ENCODE data around the gene DUOX1.
A peak's percentile ranks its signal among the peaks of the same experiment; 100 is the strongest.

Gene DUOX1

GRCh38 chr15:45200799-45201556, 71.2 kb downstream of the DUOX1 start:
- Histone ChIP-seq H3K9ac (ENCODE audit: low read depth, low read length, poor library complexity, severe bottlenecking) (peak overlapping the region; percentile 92), H3K9me3 (ENCODE audit: insufficient read depth, low read depth, low read length) (no peaks in the 10 kb centered on the region), H3K4me2 (ENCODE audit: low read depth, low read length, poor library complexity, severe bottlenecking) (peak overlapping the region; percentile 70), H3F3A (ENCODE audit: low read depth) (no peaks in the 10 kb centered on the region), H3K79me2 (ENCODE audit: insufficient read depth, low read length) (no peaks in the 10 kb centered on the region), H3K4me3 (ENCODE audit: low read length, poor library complexity, severe bottlenecking) (peak overlapping the region; percentile 84), H3K27me3 (ENCODE audit: insufficient read depth, low read length, poor library complexity, severe bottlenecking) (no peaks in the 10 kb centered on the region), H3K9me2 (replicated peaks; ENCODE audit: low read depth, low read length) (no peaks in the 10 kb centered on the region), H3K4me1 (ENCODE audit: insufficient read depth, low read length, poor library complexity, severe bottlenecking) (peaks cover 25% of the 10 kb centered on the region), H4K20me1 (ENCODE audit: insufficient read depth, low read length, poor library complexity, severe bottlenecking) (no peaks in the 10 kb centered on the region), H2AFZ (ENCODE audit: low read length) (peak overlapping the region; percentile 88), H3K36me3 (ENCODE audit: insufficient read depth, low read length) (no peaks in the 10 kb centered on the region)
- no peak for TF ChIP-seq EZH2phosphoT487 (IDR thresholded peaks at IDR 0.05; ENCODE audit: borderline replicate concordance)
- TF ChIP-seq CTCF (conservative IDR thresholded peaks at IDR 0.05; ENCODE audit: low read length): no peak

DNA sequence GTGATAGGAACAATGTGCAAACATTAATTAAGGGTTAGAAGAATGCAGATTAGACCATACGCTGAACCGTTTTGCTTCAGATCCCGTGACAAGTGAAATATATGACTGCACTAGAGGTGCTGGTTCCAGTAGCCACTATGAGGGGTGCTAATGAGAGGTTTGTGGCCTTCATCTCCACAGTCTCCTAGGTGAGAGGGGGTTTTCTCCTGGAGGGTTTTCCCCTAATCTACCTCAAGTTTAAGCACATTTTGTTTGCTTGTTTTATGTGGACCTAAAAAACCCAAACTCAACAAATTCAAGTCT, 71.7 kb downstream of the DUOX1 start:
- Histone ChIP-seq H3K79me2 (ENCODE audit: insufficient read depth, low read length) (no peaks in the 10 kb centered on the region), H4K20me1 (ENCODE audit: insufficient read depth, low read length, poor library complexity, severe bottlenecking) (no peaks in the 10 kb centered on the region), H3F3A (ENCODE audit: low read depth) (no peaks in the 10 kb centered on the region), H3K4me1 (ENCODE audit: insufficient read depth, low read length, poor library complexity, severe bottlenecking) (peaks cover 25% of the 10 kb centered on the region), H3K9me2 (replicated peaks; ENCODE audit: low read depth, low read length) (no peaks in the 10 kb centered on the region), H3K4me2 (ENCODE audit: low read depth, low read length, poor library complexity, severe bottlenecking) (peak overlapping the region; percentile 70), H3K9me3 (ENCODE audit: insufficient read depth, low read depth, low read length) (no peaks in the 10 kb centered on the region), H3K27me3 (ENCODE audit: insufficient read depth, low read length, poor library complexity, severe bottlenecking) (no peaks in the 10 kb centered on the region), H3K4me3 (ENCODE audit: low read length, poor library complexity, severe bottlenecking) (peak overlapping the region; percentile 84), H3K36me3 (ENCODE audit: insufficient read depth, low read length) (no peaks in the 10 kb centered on the region), H2AFZ (ENCODE audit: low read length) (no peak overlapping the region), H3K9ac (ENCODE audit: low read depth, low read length, poor library complexity, severe bottlenecking) (peak overlapping the region; percentile 92)
- no peak for TF ChIP-seq EZH2phosphoT487 (IDR thresholded peaks at IDR 0.05; ENCODE audit: borderline replicate concordance)
- no peak for TF ChIP-seq CTCF (conservative IDR thresholded peaks at IDR 0.05; ENCODE audit: low read length)

GRCh38 chr15:45201869-45202268, 72.1 kb downstream of the DUOX1 start:
- Histone ChIP-seq H3K4me2 (ENCODE audit: low read depth, low read length, poor library complexity, severe bottlenecking) (peak overlapping the region; percentile 70), H3K79me2 (ENCODE audit: insufficient read depth, low read length) (no peaks in the 10 kb centered on the region), H3K36me3 (ENCODE audit: insufficient read depth, low read length) (no peaks in the 10 kb centered on the region), H3K9me3 (ENCODE audit: insufficient read depth, low read depth, low read length) (no peaks in the 10 kb centered on the region), H3K4me1 (ENCODE audit: insufficient read depth, low read length, poor library complexity, severe bottlenecking) (peaks cover 25% of the 10 kb centered on the region), H2AFZ (ENCODE audit: low read length) (no peak overlapping the region), H3K27me3 (ENCODE audit: insufficient read depth, low read length, poor library complexity, severe bottlenecking) (no peaks in the 10 kb centered on the region), H3K9ac (ENCODE audit: low read depth, low read length, poor library complexity, severe bottlenecking) (no peak overlapping the region), H3F3A (ENCODE audit: low read depth) (no peaks in the 10 kb centered on the region), H4K20me1 (ENCODE audit: insufficient read depth, low read length, poor library complexity, severe bottlenecking) (no peaks in the 10 kb centered on the region), H3K9me2 (replicated peaks; ENCODE audit: low read depth, low read length) (no peaks in the 10 kb centered on the region), H3K4me3 (ENCODE audit: low read length, poor library complexity, severe bottlenecking) (no peak overlapping the region)
- no peak for TF ChIP-seq EZH2phosphoT487 (IDR thresholded peaks at IDR 0.05; ENCODE audit: borderline replicate concordance)
- TF ChIP-seq CTCF (conservative IDR thresholded peaks at IDR 0.05; ENCODE audit: low read length): no peak
